ENCODE measurements around the gene IFNLR1. TPM values are rescaled to one million over a fixed set of nuclear protein-coding genes. Genes with fewer than 3 reads are reported as not detected.

Gene IFNLR1
- total RNA-seq, 4 donors from 2014 or later: 9.1 to 38.2 (median 36.1) TPM

DNA sequence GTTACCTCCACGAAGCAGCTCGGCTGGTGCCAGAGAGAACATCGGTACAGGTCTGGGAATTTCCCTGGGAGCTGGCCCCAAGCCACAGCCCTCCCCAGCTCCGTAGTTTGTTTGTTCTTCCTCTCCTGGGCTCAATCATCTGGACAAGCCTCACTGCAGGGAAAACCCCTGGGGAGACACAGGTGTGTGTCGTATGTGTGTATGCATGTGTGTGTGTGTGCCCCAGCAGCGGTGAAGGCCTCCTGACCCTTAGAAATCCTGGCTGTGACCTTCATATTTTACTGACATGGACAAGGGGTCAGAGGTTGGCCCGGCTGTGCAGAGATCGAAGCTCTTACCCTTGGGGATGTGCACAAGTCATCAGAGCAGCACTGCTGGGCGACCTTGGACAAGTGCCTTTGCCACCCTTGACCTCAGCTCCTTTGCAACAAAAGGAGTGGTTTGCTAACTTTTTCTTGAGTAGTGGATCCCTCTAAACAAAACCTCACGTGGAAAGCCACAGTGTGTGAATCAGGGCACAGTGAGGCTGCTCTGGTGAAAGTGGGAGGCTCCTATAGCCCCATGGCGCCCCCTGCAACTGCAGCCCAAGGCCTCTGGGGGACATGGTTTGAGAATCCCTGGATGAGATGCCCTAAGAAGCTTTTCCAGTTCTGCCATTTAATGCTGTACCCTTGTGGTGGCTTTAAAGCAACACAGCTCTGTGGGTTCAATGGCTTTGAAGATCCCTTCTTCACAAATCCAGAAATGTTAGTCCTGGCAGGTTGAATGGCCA, 31.9 kb downstream of the IFNLR1 start:
- Histone ChIP-seq H3K27ac (no peak overlapping the region), H3K36me3 (peaks cover 0 to 31% (median 0%) of the 10 kb centered on the region in 3 donors), H3K4me3 (no peak overlapping the region), H3K4me1 (peaks cover 0 to 2% (median 0%) of the 10 kb centered on the region in 4 donors), H3K9me3 (no peaks in the 10 kb centered on the region), H3K27me3 (no peaks in the 10 kb centered on the region)
- TF ChIP-seq, protein P1, sequence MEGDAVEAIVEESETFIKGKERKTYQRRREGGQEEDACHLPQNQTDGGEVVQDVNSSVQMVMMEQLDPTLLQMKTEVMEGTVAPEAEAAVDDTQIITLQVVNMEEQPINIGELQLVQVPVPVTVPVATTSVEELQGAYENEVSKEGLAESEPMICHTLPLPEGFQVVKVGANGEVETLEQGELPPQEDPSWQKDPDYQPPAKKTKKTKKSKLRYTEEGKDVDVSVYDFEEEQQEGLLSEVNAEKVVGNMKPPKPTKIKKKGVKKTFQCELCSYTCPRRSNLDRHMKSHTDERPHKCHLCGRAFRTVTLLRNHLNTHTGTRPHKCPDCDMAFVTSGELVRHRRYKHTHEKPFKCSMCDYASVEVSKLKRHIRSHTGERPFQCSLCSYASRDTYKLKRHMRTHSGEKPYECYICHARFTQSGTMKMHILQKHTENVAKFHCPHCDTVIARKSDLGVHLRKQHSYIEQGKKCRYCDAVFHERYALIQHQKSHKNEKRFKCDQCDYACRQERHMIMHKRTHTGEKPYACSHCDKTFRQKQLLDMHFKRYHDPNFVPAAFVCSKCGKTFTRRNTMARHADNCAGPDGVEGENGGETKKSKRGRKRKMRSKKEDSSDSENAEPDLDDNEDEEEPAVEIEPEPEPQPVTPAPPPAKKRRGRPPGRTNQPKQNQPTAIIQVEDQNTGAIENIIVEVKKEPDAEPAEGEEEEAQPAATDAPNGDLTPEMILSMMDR (IDR thresholded peaks at IDR 0.05): peak in 2 of 6 experiments; percentile 13 to 21
- no peak for TF ChIP-seq POLR2A (IDR thresholded peaks at IDR 0.05)
- peak in 1 of 3 donors; percentile 52 for DNase-seq

DNA sequence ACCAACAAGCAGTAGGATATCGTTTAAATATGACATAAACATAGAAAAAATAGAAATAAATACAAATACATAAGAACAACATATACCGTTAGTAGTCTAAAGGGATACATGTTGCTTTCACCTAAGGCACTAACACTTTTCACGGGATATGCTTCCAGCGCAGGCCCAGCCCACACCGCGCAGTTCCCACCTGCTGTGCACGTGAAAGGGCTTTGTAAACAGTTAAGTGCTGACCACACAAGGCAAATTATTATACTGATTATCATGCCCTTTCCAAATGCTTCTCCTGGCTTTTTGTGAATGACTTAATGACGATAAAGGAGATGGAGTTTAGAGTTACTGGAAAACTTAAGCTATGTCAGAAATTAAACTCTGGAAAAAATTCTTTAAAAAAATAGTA, 32.9 kb downstream of the IFNLR1 start:
- DNase-seq: peak in 1 of 3 donors; percentile 15
- no peak for TF ChIP-seq POLR2A (IDR thresholded peaks at IDR 0.05)
- TF ChIP-seq, protein P1 (IDR thresholded peaks at IDR 0.05): no peak
- H3K27me3 ChIP-seq: no peaks in the 10 kb centered on the region

DNA sequence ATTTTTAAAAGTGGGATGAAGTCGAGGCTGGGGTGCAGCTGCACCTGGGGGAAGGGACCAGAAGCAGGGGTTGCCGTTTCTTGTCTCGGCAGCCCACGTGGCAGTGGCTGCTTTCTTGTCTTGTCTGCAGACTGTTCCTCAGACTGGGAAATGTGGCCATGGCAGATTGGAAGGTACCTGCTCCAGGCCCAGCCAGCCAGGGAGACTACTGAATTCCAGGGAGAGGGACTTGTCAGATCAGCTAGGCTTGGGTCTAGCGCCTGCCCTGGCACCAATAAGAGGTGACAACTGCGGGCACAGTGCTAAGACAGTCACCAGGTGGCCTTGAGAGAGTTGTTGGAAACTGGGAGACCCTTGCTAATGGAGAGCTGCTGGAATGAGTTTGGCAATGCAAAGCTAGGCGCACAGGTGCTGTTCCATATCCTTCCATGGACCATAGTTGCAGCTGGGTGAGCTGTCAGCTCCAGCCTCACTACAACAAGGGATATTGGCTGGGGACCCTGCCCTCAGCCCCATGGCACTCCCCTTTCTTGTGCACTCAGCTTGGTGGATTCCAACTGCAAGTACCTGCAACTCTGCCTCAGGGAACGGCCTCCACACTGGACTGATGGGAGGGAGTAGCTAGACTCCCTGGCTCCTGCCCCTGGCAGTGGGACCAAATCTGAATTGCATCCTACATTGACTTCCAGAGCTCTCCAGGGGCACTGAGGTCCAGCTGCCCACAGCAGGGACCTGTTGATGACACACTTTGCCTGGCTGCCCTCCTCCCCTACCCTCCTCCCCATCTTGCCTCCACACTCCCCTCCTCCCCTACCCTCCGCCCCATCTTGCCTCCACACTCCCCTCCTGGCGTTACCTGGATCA, 34.2 kb downstream of the IFNLR1 start:
- H3K9me3 ChIP-seq: no peaks in the 10 kb centered on the region
- DNase-seq: peak in 1 of 3 donors; percentile 44
- no peak overlapping the region for H3K4me3 ChIP-seq
- peaks cover 0 to 4% (median 0%) of the 10 kb centered on the region in 4 donors for H3K4me1 ChIP-seq
- peaks cover 0 to 9% (median 0%) of the 10 kb centered on the region in 3 donors for H3K36me3 ChIP-seq
- TF ChIP-seq, protein P1 (IDR thresholded peaks at IDR 0.05): no peak
- TF ChIP-seq POLR2A (IDR thresholded peaks at IDR 0.05): no peak
- H3K27me3 ChIP-seq: no peaks in the 10 kb centered on the region
- no peak overlapping the region for H3K27ac ChIP-seq

More for the DNA sequence above, 32.9 kb downstream of the IFNLR1 start:
- Histone ChIP-seq H3K9me3 (no peaks in the 10 kb centered on the region), H3K27ac (no peak overlapping the region), H3K4me3 (no peak overlapping the region), H3K4me1 (peaks cover 0 to 4% (median 0%) of the 10 kb centered on the region in 4 donors), H3K36me3 (peaks cover 0 to 23% (median 0%) of the 10 kb centered on the region in 3 donors)

DNA sequence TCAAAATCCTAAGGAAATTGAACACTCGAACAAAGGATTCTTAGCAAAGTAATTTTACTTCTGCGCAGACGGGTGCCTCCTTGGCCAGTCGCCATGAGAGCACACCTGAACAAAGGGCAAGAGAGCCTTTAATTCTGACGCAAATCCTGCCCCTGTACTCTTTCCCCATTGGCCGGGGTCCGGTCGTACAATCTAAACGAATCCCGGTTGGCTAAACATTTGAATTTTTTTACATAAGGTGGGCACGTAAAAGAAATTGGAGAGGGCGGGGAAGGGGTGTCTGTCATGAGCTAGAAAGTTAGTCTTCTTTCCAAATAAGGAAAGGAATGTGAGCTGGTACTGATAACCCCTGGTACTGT, 35.9 kb downstream of the IFNLR1 start:
- Histone ChIP-seq H3K27me3 (no peaks in the 10 kb centered on the region), H3K4me3 (peak overlapping the region in 2 of 4 donors; percentile 21 to 32), H3K4me1 (peaks cover 0 to 4% (median 0%) of the 10 kb centered on the region in 4 donors), H3K27ac (peak overlapping the region in 3 of 4 donors; percentile 30 to 87 (median 86)), H3K9me3 (no peaks in the 10 kb centered on the region), H3K36me3 (no peaks in the 10 kb centered on the region)
- TF ChIP-seq POLR2A (IDR thresholded peaks at IDR 0.05): no peak
- DNase-seq: peak in 2 of 3 donors; percentile 69 to 81

DNA sequence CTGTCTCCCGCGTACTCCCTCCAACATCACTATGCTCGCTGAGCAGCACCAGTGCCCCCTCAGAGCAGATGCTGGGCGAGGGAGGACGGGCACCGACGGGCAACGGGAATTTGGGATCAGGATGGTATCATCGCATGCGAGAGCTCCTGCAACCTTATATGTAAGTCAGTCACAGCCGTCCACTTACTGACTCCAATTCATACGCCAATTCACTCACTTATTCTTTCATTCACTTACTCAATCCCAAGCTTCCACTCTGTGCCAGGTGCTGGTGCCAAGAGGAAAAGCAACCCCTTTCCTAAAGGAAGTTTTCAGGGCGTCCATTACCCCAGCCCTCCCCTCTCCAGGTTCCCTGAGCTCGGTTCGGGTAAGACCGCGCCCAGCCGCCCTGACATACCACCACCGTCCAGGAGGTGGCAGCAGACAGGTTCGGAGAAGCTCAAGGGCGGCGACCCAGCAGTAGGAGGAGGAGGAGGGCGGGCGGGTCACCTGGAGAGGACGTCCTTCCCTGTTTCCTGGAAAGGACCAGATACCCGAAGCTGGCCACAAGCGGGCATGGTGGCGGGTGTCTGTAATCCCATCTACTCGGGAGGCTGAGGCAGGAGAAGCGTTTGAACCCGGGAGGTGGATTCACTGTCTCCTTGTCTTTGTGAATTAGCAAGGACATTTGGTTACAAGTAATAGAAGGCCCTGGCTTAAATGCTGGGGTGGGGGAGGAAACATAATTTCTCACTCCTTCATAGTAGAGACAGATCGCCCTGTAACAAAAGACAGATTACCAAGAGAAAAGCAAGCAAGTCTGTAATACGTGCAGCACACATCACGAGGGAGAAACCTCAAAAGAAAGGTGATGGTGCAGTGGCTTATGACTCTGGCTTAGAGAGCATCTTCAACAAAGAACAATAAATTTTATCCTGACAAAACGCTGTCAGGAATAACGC, 36.6 kb downstream of the IFNLR1 start:
- peak; percentile 92 to 98 (median 98) for DNase-seq
- peak overlapping the region; percentile 17 to 87 (median 58) for H3K27ac ChIP-seq
- H3K9me3 ChIP-seq: no peaks in the 10 kb centered on the region
- H3K27me3 ChIP-seq: no peaks in the 10 kb centered on the region
- H3K36me3 ChIP-seq: no peaks in the 10 kb centered on the region
- peaks cover 0 to 4% (median 0%) of the 10 kb centered on the region in 4 donors for H3K4me1 ChIP-seq
- H3K4me3 ChIP-seq: peak overlapping the region in 3 of 4 donors; percentile 21 to 32 (median 24)
- TF ChIP-seq, protein P1 (IDR thresholded peaks at IDR 0.05): peak; percentile 72 to 97 (median 94)
- TF ChIP-seq POLR2A (IDR thresholded peaks at IDR 0.05): peak; percentile 34 to 73

Measured in Peyer's patch (tissue), 4 donors.